HPDE6-E6E7 (cell line): ENCODE data around the gene PLD4.
"Not testable (repeated sequence)": the region's sequence is repeated elsewhere in the genome, so short reads cannot be mapped to it uniquely, and the experiment has no call there.

Experiments
- DNase-seq: peaks from one replicate; pipeline ENCODE4 v3.0.0; 2011; ENCODE audit warnings: missing footprints; ENCODE audit errors: extremely low spot score

The PLD4 gene

GRCh38 chr14:104885973-104886689, 38.5 kb upstream of the PLD4 start:
- no peak for DNase-seq

- no peak for DNase-seq
Measured at GRCh38 chr14:104886690-104887622, 37.7 kb upstream of the PLD4 start.

- DNase-seq: no peak
Measured at GRCh38 chr14:104887623-104888488, 36.8 kb upstream of the PLD4 start.

- DNase-seq: no peak
Measured at GRCh38 chr14:104888489-104889374, 35.9 kb upstream of the PLD4 start.

- no peak for DNase-seq
Measured at GRCh38 chr14:104889375-104889757, 35.3 kb upstream of the PLD4 start.

GRCh38 chr14:104890292-104890691, 34.4 kb upstream of the PLD4 start:
- DNase-seq: not testable (repeated sequence)

GRCh38 chr14:104891121-104891551, 33.5 kb upstream of the PLD4 start:
- DNase-seq: no peak

GRCh38 chr14:104891664-104892530, 32.8 kb upstream of the PLD4 start:
- DNase-seq: no peak

GRCh38 chr14:104892531-104893434, 31.9 kb upstream of the PLD4 start:
- no peak for DNase-seq

GRCh38 chr14:104893435-104894207, 31.1 kb upstream of the PLD4 start:
- DNase-seq: no peak

- DNase-seq: no peak
Measured at GRCh38 chr14:104894331-104895206, 30.1 kb upstream of the PLD4 start.

GRCh38 chr14:104895207-104895785, 29.4 kb upstream of the PLD4 start:
- DNase-seq: no peak

GRCh38 chr14:104895786-104896661, 28.7 kb upstream of the PLD4 start:
- no peak for DNase-seq

- DNase-seq: no peak
Measured at GRCh38 chr14:104897330-104898194, 27.1 kb upstream of the PLD4 start.

GRCh38 chr14:104898195-104898558, 26.5 kb upstream of the PLD4 start:
- DNase-seq: no peak
